GM19324 (cell line): ENCODE measurements around the gene EIF3J.
A peak's percentile ranks its signal among the peaks of the same experiment; 100 is the strongest.
"Not testable (repeated sequence)": the region's sequence is repeated elsewhere in the genome, so short reads cannot be mapped to it uniquely, and the experiment has no call there.

Experiments
- ATAC-seq: cut with Tn5 transposase; IDR thresholded peaks from one replicate; pipeline ENCODE4 v1.9.1; 2021; ENCODE audit warnings: mild to moderate bottlenecking, moderate library complexity; ENCODE audit not compliant: unreplicated experiment, low FRiP score

Gene EIF3J

GRCh38 chr15:44536962-44537734, at the start of gene EIF3J:
EIF3J (plus strand) TSS chr15:44537147; CDS start chr15:44537195, 48 bp downstream.
- ATAC-seq, result peak; percentile 86

- ATAC-seq, result no peak
These were observed 47.5 kb upstream of the EIF3J start for GRCh38 chr15:44489464-44489863.

GRCh38 chr15:44490622-44491021, 46.3 kb upstream of the EIF3J start:
- ATAC-seq, result no peak

GRCh38 chr15:44492040-44492439, 44.9 kb upstream of the EIF3J start:
- ATAC-seq, result no peak

GRCh38 chr15:44492672-44493071, 44.3 kb upstream of the EIF3J start:
- ATAC-seq, result no peak

GRCh38 chr15:44495562-44495961, 41.4 kb upstream of the EIF3J start:
- ATAC-seq, result no peak

GRCh38 chr15:44500555-44500954, 36.4 kb upstream of the EIF3J start:
- ATAC-seq, result no peak

GRCh38 chr15:44501768-44502366, 35.1 kb upstream of the EIF3J start:
- ATAC-seq, result no peak

- ATAC-seq, result no peak
These were observed 20.5 kb upstream of the EIF3J start for GRCh38 chr15:44516436-44516835.

GRCh38 chr15:44519537-44519936, 17.4 kb upstream of the EIF3J start:
- no peak for ATAC-seq

GRCh38 chr15:44525018-44525417, 11.9 kb upstream of the EIF3J start:
- no peak for ATAC-seq

- ATAC-seq, result no peak
These were observed 9.7 kb upstream of the EIF3J start for GRCh38 chr15:44527241-44527640.

- ATAC-seq, result no peak
These were observed 6.9 kb upstream of the EIF3J start for GRCh38 chr15:44529864-44530604.

- no peak for ATAC-seq
These were observed 6.3 kb upstream of the EIF3J start for GRCh38 chr15:44530653-44531052.

GRCh38 chr15:44532275-44532674, 4.7 kb upstream of the EIF3J start:
- ATAC-seq, result not testable (repeated sequence)

GRCh38 chr15:44532689-44533088, 4.3 kb upstream of the EIF3J start:
- no peak for ATAC-seq

GRCh38 chr15:44535092-44535491, 1.9 kb upstream of the EIF3J start:
- no peak for ATAC-seq

GRCh38 chr15:44535523-44536301, 1.2 kb upstream of the EIF3J start:
- peak; percentile 4 for ATAC-seq

GRCh38 chr15:44536302-44536961, 515 bp upstream of the EIF3J start:
- peak; percentile 69 for ATAC-seq

- ATAC-seq, result no peak
These were observed 841 bp downstream of the EIF3J start for GRCh38 chr15:44537735-44538240.
